IMR-90 (cell line): ENCODE data around the gene ADARB2. TPM values are rescaled to one million over a fixed set of nuclear protein-coding genes. Genes with fewer than 3 reads are reported as not detected.
A peak's percentile ranks its signal among the peaks of the same experiment; 100 is the strongest.

ENCODE experiments used
- ATAC-seq: fragments of 200-7000 bp; cut with Tn5 transposase; 2 replicates; pipeline ENCODE4 v1.9.1; 2020; ENCODE audit warnings: low read depth, mild to moderate bottlenecking, moderate library complexity
- BruUV-seq: library from RNA; stranded (reverse); fragments of 400-500 nt; replicated peaks from 2 replicates; lab custom pipeline; 2021; lab: Mats Ljungman, UMichigan
- CTCF ChIA-PET: fragments of 300-600 bp; formaldehyde crosslinking; extraction: SDS; loops from one replicate; lab custom pipeline; 2021; ENCODE audit warnings: antibody characterized with exemption; lab: Yijun Ruan, JAX
- POLR2A ChIA-PET: fragments of 300-600 bp; sonication (Branson Sonifier 250); formaldehyde crosslinking; loops from one replicate; lab custom pipeline; 2022; ENCODE audit warnings: antibody characterized with exemption; ENCODE audit not compliant: unreplicated experiment; lab: Charles Lee
- DNase-seq: peaks from one replicate; pipeline ENCODE4 v3.0.0; 2013
- H2AFZ ChIP-seq: replicated peaks from 2 replicates; pipeline ENCODE3; 2013; ENCODE audit warnings: low read length, mild to moderate bottlenecking; ENCODE audit not compliant: poor library complexity
- H2AK5ac ChIP-seq: 2 replicates; pipeline ENCODE4 v1.6.1; 2013; ENCODE audit warnings: low read depth, low read length, inconsistent platforms
- H2AK9ac ChIP-seq: replicated peaks from 2 replicates; pipeline ENCODE3; 2013; ENCODE audit warnings: mild to moderate bottlenecking, low read depth, low read length, moderate library complexity; ENCODE audit not compliant: poor library complexity
- H2BK120ac ChIP-seq: 2 replicates; pipeline ENCODE4 v1.6.1; 2013; ENCODE audit warnings: low read depth, low read length, inconsistent platforms
- H2BK15ac ChIP-seq: 3 replicates; pipeline ENCODE4 v1.6.1; 2013; ENCODE audit warnings: low read depth, low read length, inconsistent platforms
- H2BK20ac ChIP-seq: 2 replicates; pipeline ENCODE4 v1.6.1; 2013; ENCODE audit warnings: low read depth, mild to moderate bottlenecking, inconsistent platforms, low read length, moderate library complexity
- H2BK5ac ChIP-seq: 2 replicates; pipeline ENCODE4 v1.6.1; 2013; ENCODE audit warnings: mild to moderate bottlenecking, low read depth, low read length, inconsistent platforms; ENCODE audit not compliant: poor library complexity, severe bottlenecking
- H3K14ac ChIP-seq: replicated peaks from 2 replicates; pipeline ENCODE4 v1.6.1; 2013; ENCODE audit warnings: low read depth, low read length, inconsistent platforms
- H3K18ac ChIP-seq: 2 replicates; pipeline ENCODE4 v1.6.1; 2013; ENCODE audit warnings: low read depth, low read length, control low read depth
- H3K23ac ChIP-seq: 2 replicates; pipeline ENCODE4 v1.6.1; 2013; ENCODE audit warnings: low read depth, low read length, inconsistent platforms
- H3K27ac ChIP-seq: 2 replicates; pipeline ENCODE4 v1.5.1; 2013; ENCODE audit warnings: mild to moderate bottlenecking, control low read depth, low read length; ENCODE audit not compliant: insufficient read depth
- H3K27me3 ChIP-seq: 2 replicates; pipeline ENCODE4 v1.6.1; 2013; ENCODE audit warnings: low read length; ENCODE audit not compliant: control insufficient read depth, insufficient read depth
- H3K36me3 ChIP-seq: 2 replicates; pipeline ENCODE4 v1.6.1; 2013; ENCODE audit warnings: low read length, mixed read lengths; ENCODE audit not compliant: control insufficient read depth, insufficient read depth
- H3K4ac ChIP-seq: 2 replicates; pipeline ENCODE4 v1.6.1; 2013; ENCODE audit warnings: low read depth, low read length, inconsistent platforms
- H3K4me1 ChIP-seq: 2 replicates; pipeline ENCODE4 v1.6.1; 2013; ENCODE audit warnings: low read length, mixed read lengths; ENCODE audit not compliant: control insufficient read depth, insufficient read depth
- H3K4me2 ChIP-seq: 2 replicates; pipeline ENCODE4 v1.6.1; 2013; ENCODE audit warnings: low read depth, mild to moderate bottlenecking, control low read depth, low read length, moderate library complexity
- H3K4me3 ChIP-seq: 2 replicates; pipeline ENCODE4 v1.5.1; 2013; ENCODE audit warnings: low read depth, mild to moderate bottlenecking, control low read depth, low read length, moderate library complexity; ENCODE audit not compliant: insufficient read depth
- H3K56ac ChIP-seq: 2 replicates; pipeline ENCODE4 v1.6.1; 2013; ENCODE audit warnings: low read length, inconsistent platforms; ENCODE audit not compliant: insufficient read depth; ENCODE audit errors: extremely low read depth
- H3K79me1 ChIP-seq, 2 experiments: 2 replicates each; pipeline ENCODE4 v1.6.1; 2013; ENCODE audit warnings: low read length in 2 of 2, inconsistent platforms in 1 of 2, low read depth in 1 of 2
- H3K9ac ChIP-seq: 2 replicates; pipeline ENCODE4 v1.6.1; 2013; ENCODE audit warnings: low read depth, low read length, control low read depth
- H3K9me1 ChIP-seq: 2 replicates; pipeline ENCODE4 v1.6.1; 2013; ENCODE audit warnings: low read length, inconsistent platforms; ENCODE audit not compliant: insufficient read depth
- H3K9me3 ChIP-seq: 2 replicates; pipeline ENCODE4 v1.6.1; 2013; ENCODE audit warnings: low read length; ENCODE audit not compliant: control insufficient read depth, insufficient read depth
- H4K20me1 ChIP-seq: 2 replicates; pipeline ENCODE4 v1.6.1; 2013; ENCODE audit warnings: low read length, inconsistent platforms; ENCODE audit not compliant: insufficient read depth
- H4K5ac ChIP-seq: 2 replicates; pipeline ENCODE4 v1.6.1; 2013; ENCODE audit warnings: mild to moderate bottlenecking, low read depth, low read length, control low read depth
- H4K8ac ChIP-seq, 2 experiments: 2 replicates each; pipeline ENCODE4 v1.6.1; 2013; ENCODE audit warnings: low read depth in 2 of 2, low read length in 2 of 2, control low read depth in 1 of 2, inconsistent platforms in 1 of 2
- H4K91ac ChIP-seq: 2 replicates; pipeline ENCODE4 v1.6.1; 2013; ENCODE audit warnings: low read depth, low read length, inconsistent platforms; ENCODE audit not compliant: insufficient read depth
- CEBPB ChIP-seq: IDR thresholded peaks from 2 replicates; pipeline ENCODE4 v1.6.1; 2012; ENCODE audit warnings: low read depth, low read length, improper control_type of control experiment
- CHD1 ChIP-seq: IDR thresholded peaks from 2 replicates; pipeline ENCODE4 v1.6.1; 2012; ENCODE audit warnings: low read depth, low read length, improper control_type of control experiment
- MAZ ChIP-seq: IDR thresholded peaks from 2 replicates; pipeline ENCODE4 v1.6.1; 2012; ENCODE audit warnings: low read depth, mild to moderate bottlenecking, low read length, improper control_type of control experiment, moderate library complexity, borderline replicate concordance
- WGBS, 2 experiments: methylation state at CpG; one replicate each; pipeline versions ENCODE4 v1.1.5 to v1.1.7; 2013; ENCODE audit warnings: missing lambda C conversion rate in 2 of 2; ENCODE audit not compliant: insufficient read length in 1 of 2; ENCODE audit errors: extremely low coverage in 2 of 2; 5-methylcytosine and 5-hydroxymethylcytosine counted together
- dilution Hi-C: fragments of 300-500 bp; cut with HindIII; formaldehyde crosslinking; loops from one replicate; pipeline ENCODE4 v1.14.3; 2018; ENCODE audit warnings: low sequenced_read_pairs; ENCODE audit not compliant: unreplicated experiment
- in situ Hi-C: fragments of 300-500 bp; cut with MboI; formaldehyde crosslinking; loops from 3 replicates; pipeline ENCODE4 v1.14.3; 2019; ENCODE audit warnings: low sequenced_read_pairs, inconsistent platforms, mixed read lengths
- intact Hi-C: fragments of 100-400 bp; cut with micrococcal nuclease; formaldehyde crosslinking; loops from 2 replicates; pipeline ENCODE4 v1.10.0; 2022
- polyA plus RNA-seq, 3 experiments: library from polyadenylated mRNA; depleted of rRNA; stranded (reverse); fragments of >200 nt; gene quantifications; 2 replicates each; pipeline ENCODE4 v1.2.3, GENCODE V29; 2012; ENCODE audit warnings: low replicate concordance in 1 of 3
- total RNA-seq: library from RNA; depleted of rRNA; stranded (reverse); fragments of >200 nt; gene quantifications from 2 replicates; pipeline ENCODE4 v1.2.3, GENCODE V29; 2012
- TF ChIP-seq, protein P1 (sequence below): fragments of 150-350 bp; IDR thresholded peaks from 2 replicates; pipeline ENCODE4 v1.6.1; 2016; ENCODE audit warnings: low read depth, mild to moderate bottlenecking, low read length, moderate library complexity, borderline replicate concordance

The ADARB2 gene
- total and polyA plus RNA-seq, 2 of the 4 experiments (the other 2 are of a cell fraction) = not detected

DNA sequence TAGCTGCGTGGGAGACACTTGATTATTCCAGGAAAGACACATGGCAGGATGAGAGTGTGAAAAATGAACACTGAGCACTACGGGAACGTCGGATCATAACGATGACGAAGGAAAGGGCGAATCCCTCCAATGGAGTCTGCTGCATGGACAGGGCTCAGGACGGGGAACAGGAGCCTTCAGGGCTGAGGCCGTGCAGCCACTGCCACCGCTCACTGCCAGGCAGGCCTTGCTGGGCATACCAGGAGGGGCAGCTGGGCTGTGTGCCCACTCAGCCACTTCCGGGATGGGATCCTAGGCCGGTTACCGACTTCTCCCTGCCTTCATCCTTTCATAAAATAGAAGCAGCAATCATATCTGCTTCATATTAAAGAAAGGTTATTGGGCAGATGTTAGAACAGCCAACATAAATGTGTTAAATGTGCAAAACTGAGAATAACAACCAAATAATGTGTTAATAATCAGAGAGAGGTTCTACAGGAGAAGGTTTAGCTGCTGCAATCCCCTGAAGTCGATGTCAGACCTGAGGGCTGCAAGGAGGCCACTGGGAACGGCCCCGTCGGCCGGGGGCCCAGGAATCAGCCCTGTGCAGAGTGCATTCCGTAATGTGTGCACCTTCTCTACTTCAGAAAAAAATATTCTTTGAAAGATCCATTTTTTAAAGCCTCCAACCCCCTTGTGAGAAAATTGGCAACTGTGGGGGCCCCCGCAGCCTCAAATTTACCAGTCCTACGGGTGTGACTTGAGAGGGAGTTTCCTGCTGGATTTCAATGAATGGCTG lies 63.6 kb downstream of the ADARB2 start:
- no TSS peak for BruUV-seq
- DNase-seq (no peak), ATAC-seq (no peak)
- Histone ChIP-seq H2BK5ac (no peak overlapping the region), H3K4ac (no peak overlapping the region), H2BK120ac (no peak overlapping the region), H2AK5ac (no peak overlapping the region), H2AK9ac (no peak overlapping the region), H3K56ac (no peak overlapping the region), H3K18ac (no peak overlapping the region), H3K14ac (no peak overlapping the region), H3K4me3 (no peak overlapping the region), H3K79me1 (no peaks in the 10 kb centered on the region), H3K27ac (no peak overlapping the region), H4K91ac (no peak overlapping the region), H3K27me3 (no peaks in the 10 kb centered on the region), H4K5ac (no peak overlapping the region), H2AFZ (peak overlapping the region; percentile 33), H2BK15ac (no peak overlapping the region), H3K23ac (no peak overlapping the region), H3K4me2 (no peak overlapping the region), H4K8ac (no peak overlapping the region), H2BK20ac (no peak overlapping the region), H3K36me3 (no peaks in the 10 kb centered on the region), H3K4me1 (no peaks in the 10 kb centered on the region), H3K9ac (no peak overlapping the region), H3K9me3 (peaks cover 38% of the 10 kb centered on the region), H3K9me1 (no peaks in the 10 kb centered on the region), H4K20me1 (no peaks in the 10 kb centered on the region)
- WGBS, 2 experiments = 70% methylated on average over 6 of the region's 21 CpGs; no CpG with 5 or more reads in 1 of the 2 experiments
- intact Hi-C loops = no loop called here
- ChIA-PET CTCF (no interaction called here), POLR2A (no interaction called here)
- dilution Hi-C loops = no loop called here
- TF ChIP-seq, protein P1, sequence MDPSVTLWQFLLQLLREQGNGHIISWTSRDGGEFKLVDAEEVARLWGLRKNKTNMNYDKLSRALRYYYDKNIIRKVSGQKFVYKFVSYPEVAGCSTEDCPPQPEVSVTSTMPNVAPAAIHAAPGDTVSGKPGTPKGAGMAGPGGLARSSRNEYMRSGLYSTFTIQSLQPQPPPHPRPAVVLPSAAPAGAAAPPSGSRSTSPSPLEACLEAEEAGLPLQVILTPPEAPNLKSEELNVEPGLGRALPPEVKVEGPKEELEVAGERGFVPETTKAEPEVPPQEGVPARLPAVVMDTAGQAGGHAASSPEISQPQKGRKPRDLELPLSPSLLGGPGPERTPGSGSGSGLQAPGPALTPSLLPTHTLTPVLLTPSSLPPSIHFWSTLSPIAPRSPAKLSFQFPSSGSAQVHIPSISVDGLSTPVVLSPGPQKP = no peak
- TF ChIP-seq CEBPB = no peak
- no peak for TF ChIP-seq CHD1
- TF ChIP-seq MAZ = no peak
- in situ Hi-C loops = no loop called here
